Hepatocyte (in vitro differentiated cells): ENCODE results near the gene RAG1.

Source experiments
- EZH2 ChIP-seq: fragments of 200-600 bp; sonication (generic); IDR thresholded peaks from 2 replicates; pipeline ENCODE4 v1.6.1; 2016; ENCODE audit warnings: antibody characterized with exemption, mild to moderate bottlenecking, borderline replicate concordance
- EZH2phosphoT487 ChIP-seq: fragments of 200-600 bp; sonication (generic); IDR thresholded peaks from one replicate; pipeline ENCODE4 v1.6.1; 2018; ENCODE audit warnings: antibody characterized with exemption, mild to moderate bottlenecking, low read depth, moderate library complexity; ENCODE audit not compliant: unreplicated experiment, severe bottlenecking
- TF ChIP-seq, protein P1 (sequence below): fragments of 200-600 bp; sonication (generic); IDR thresholded peaks from 2 replicates; pipeline ENCODE4 v1.5.1; 2016; ENCODE audit warnings: antibody characterized with exemption, mild to moderate bottlenecking; ENCODE audit not compliant: poor library complexity

DNA sequence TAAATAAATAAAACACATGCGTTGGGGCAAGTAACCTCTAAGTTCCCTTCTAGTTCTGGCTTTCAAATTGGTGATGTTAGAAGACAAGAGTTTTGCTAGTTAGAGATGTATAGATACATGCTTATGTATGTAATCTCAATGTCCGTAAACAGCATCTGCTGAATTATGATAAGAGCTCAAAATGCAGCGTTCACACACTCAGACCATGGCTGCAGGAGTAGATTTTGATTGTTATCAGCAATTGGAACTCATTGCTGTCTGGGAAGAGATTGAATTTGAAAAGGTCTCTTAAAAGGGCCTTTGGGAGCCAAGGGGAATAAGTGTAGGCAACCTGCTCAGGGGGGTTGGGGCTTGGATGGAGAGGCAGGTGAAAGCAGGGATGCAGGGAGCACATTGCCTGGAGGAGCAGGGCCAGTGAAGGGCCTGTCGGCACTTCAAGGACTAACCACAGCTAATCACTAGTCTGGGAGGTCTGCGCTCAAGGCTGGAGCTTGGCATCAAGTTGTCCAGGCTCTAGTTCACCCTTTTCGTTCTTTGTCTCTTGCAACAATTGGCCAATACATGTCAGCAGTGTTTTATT lies 2.7 kb upstream of the RAG1 start:
- TF ChIP-seq, protein P1, sequence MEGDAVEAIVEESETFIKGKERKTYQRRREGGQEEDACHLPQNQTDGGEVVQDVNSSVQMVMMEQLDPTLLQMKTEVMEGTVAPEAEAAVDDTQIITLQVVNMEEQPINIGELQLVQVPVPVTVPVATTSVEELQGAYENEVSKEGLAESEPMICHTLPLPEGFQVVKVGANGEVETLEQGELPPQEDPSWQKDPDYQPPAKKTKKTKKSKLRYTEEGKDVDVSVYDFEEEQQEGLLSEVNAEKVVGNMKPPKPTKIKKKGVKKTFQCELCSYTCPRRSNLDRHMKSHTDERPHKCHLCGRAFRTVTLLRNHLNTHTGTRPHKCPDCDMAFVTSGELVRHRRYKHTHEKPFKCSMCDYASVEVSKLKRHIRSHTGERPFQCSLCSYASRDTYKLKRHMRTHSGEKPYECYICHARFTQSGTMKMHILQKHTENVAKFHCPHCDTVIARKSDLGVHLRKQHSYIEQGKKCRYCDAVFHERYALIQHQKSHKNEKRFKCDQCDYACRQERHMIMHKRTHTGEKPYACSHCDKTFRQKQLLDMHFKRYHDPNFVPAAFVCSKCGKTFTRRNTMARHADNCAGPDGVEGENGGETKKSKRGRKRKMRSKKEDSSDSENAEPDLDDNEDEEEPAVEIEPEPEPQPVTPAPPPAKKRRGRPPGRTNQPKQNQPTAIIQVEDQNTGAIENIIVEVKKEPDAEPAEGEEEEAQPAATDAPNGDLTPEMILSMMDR = no peak
- TF ChIP-seq EZH2 (no peak), EZH2phosphoT487 (no peak)
